Keratinocyte (primary cell): Measurements from ENCODE around the gene ADAMTS9.

ENCODE experiments used
- EZH2 ChIP-seq: IDR thresholded peaks from one replicate; pipeline ENCODE4 v1.6.1; 2012; ENCODE audit warnings: inconsistent platforms, mild to moderate bottlenecking, low read length, moderate library complexity
- TF ChIP-seq, protein P1 (sequence below), 3 experiments: IDR thresholded peaks in 1 of 3; conservative IDR thresholded peaks in 1 of 3; optimal IDR thresholded peaks in 1 of 3; 2 replicates in 2 of 3; 3 replicates in 1 of 3; pipeline versions ENCODE3 to v1.5.1; 2011; ENCODE audit warnings: low read length in 3 of 3, mild to moderate bottlenecking in 3 of 3, moderate library complexity in 2 of 3, control low read depth in 1 of 3, inconsistent platforms in 1 of 3; ENCODE audit not compliant: insufficient read depth in 2 of 3; ENCODE audit errors: extremely low read depth in 1 of 3

DNA sequence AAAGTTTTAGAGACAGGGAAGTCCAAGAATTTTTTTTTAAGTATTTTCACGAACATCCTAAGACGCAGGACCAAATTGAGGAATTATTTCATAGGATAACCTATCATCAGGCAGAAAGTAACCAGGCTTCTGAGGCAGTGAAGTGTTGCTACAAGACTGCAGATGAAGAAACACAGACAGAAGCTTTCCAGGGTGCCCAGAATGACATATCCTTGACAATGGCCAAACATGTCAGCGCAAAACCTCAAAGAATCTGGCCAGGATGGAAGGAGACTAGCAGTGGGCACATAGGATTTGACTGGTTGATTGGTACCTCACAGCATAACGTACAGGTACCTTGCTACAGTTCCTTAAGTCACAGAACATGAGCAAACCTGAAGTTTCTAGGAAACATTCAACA lies 7.5 kb downstream of the ADAMTS9 start:
- TF ChIP-seq, protein P1, sequence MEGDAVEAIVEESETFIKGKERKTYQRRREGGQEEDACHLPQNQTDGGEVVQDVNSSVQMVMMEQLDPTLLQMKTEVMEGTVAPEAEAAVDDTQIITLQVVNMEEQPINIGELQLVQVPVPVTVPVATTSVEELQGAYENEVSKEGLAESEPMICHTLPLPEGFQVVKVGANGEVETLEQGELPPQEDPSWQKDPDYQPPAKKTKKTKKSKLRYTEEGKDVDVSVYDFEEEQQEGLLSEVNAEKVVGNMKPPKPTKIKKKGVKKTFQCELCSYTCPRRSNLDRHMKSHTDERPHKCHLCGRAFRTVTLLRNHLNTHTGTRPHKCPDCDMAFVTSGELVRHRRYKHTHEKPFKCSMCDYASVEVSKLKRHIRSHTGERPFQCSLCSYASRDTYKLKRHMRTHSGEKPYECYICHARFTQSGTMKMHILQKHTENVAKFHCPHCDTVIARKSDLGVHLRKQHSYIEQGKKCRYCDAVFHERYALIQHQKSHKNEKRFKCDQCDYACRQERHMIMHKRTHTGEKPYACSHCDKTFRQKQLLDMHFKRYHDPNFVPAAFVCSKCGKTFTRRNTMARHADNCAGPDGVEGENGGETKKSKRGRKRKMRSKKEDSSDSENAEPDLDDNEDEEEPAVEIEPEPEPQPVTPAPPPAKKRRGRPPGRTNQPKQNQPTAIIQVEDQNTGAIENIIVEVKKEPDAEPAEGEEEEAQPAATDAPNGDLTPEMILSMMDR (optimal IDR thresholded peaks at IDR 0.05 in 1 of 3, IDR thresholded peaks at IDR 0.05 in 1 of 3, conservative IDR thresholded peaks at IDR 0.05 in 1 of 3; ENCODE audit: extremely low read depth in 1 of 3, insufficient read depth in 2 of 3, low read length in 3 of 3): no peak
- TF ChIP-seq EZH2: no peak
